Fibroblast of skin of left quadriceps (primary cell): ENCODE data around the gene C2CD2L.
"Not testable (repeated sequence)": the region's sequence is repeated elsewhere in the genome, so short reads cannot be mapped to it uniquely, and the experiment has no call there.

Source experiments
- DNase-seq, 2 experiments: peaks; one replicate each; pipeline ENCODE4 v3.0.0-alpha.2; 2013; ENCODE audit warnings: low read depth in 2 of 2

C2CD2L gene

GRCh38 chr11:119106564-119107537 is at the start of gene C2CD2L:
Gene C2CD2L (plus strand): TSS chr11:119107344. CDS start chr11:119107742, 398 bp downstream.
- DNase-seq, result peak; percentile 75 to 79

- DNase-seq, result not testable (repeated sequence)
Measured at GRCh38 chr11:119059128-119059527, 48.0 kb upstream of the C2CD2L start.

- DNase-seq, result no peak
Measured at GRCh38 chr11:119061256-119061655, 45.9 kb upstream of the C2CD2L start.

- DNase-seq, result no peak
Measured at GRCh38 chr11:119062779-119063178, 44.4 kb upstream of the C2CD2L start.

GRCh38 chr11:119065369-119065768 is 41.8 kb upstream of the C2CD2L start:
- no peak for DNase-seq

- peak; percentile 88 to 89 for DNase-seq
Measured at GRCh38 chr11:119067371-119068222, 39.5 kb upstream of the C2CD2L start, which contains the start of gene VPS11. Gene VPS11 (plus strand): TSS chr11:119067818. CDS start chr11:119067824, 6 bp downstream.

- DNase-seq, result no peak
Measured at GRCh38 chr11:119077839-119078238, 29.3 kb upstream of the C2CD2L start.

GRCh38 chr11:119078675-119079420 is 28.3 kb upstream of the C2CD2L start:
- no peak for DNase-seq

GRCh38 chr11:119081682-119082260 is 25.4 kb upstream of the C2CD2L start:
- no peak for DNase-seq

GRCh38 chr11:119084663-119085436 is 22.3 kb upstream of the C2CD2L start, which contains the start of gene HMBS:
Gene HMBS (plus strand): TSS chr11:119084881. CDS start chr11:119085034, 153 bp downstream.
- DNase-seq, result peak; percentile 81 to 86

- no peak for DNase-seq
Measured at GRCh38 chr11:119085437-119085847, 21.7 kb upstream of the C2CD2L start.

GRCh38 chr11:119087123-119087522 is 20.0 kb upstream of the C2CD2L start:
- DNase-seq, result no peak

- no peak for DNase-seq
Measured at GRCh38 chr11:119087747-119088241, 19.4 kb upstream of the C2CD2L start.

GRCh38 chr11:119088406-119088805 is 18.7 kb upstream of the C2CD2L start:
- no peak for DNase-seq

- DNase-seq, result no peak
Measured at GRCh38 chr11:119089319-119089718, 17.8 kb upstream of the C2CD2L start.

GRCh38 chr11:119091178-119091577 is 16.0 kb upstream of the C2CD2L start:
- DNase-seq, result no peak

- no peak for DNase-seq
Measured at GRCh38 chr11:119091966-119092879, 14.9 kb upstream of the C2CD2L start.

- DNase-seq, result no peak
Measured at GRCh38 chr11:119092880-119093842, 14.0 kb upstream of the C2CD2L start.
